GM21526 (cell line): Measurements from ENCODE around the gene NXF3.
"Not testable (repeated sequence)": the region's sequence is repeated elsewhere in the genome, so short reads cannot be mapped to it uniquely, and the experiment has no call there.

Source experiments
- ATAC-seq: cut with Tn5 transposase; IDR thresholded peaks from one replicate; pipeline ENCODE4 v1.9.1; 2021; ENCODE audit warnings: moderate library complexity; ENCODE audit not compliant: unreplicated experiment, low FRiP score

Gene NXF3

GRCh38 chrX:103092942-103093341 is at the start of gene NXF3:
Gene NXF3 (minus strand): TSS chrX:103093143. CDS start chrX:103093023, 120 bp downstream.
- no peak for ATAC-seq

GRCh38 chrX:103136528-103136927 is 43.6 kb upstream of the NXF3 start:
- ATAC-seq, result not testable (repeated sequence)

DNA sequence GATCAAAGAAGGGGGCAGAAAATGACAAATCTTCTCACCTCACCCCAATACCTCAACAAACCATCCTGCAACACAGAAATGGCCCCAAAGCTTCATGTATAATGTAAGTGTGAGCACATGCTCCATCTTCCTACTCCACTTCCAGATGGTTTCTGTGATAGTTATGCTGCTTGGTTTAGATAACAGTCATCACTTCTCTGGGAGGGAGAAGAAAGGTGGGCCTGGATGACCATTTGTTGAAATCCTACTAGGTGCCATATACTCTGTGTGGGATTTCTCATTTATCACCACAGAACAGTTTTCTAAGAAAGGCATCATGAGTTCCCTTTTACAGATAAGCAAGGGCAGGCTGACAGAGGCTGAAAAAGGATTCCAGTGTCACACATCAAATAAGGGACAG is 31.3 kb upstream of the NXF3 start:
- ATAC-seq, result no peak

- no peak for ATAC-seq
These were observed 27.8 kb upstream of the NXF3 start for GRCh38 chrX:103120748-103121147.

GRCh38 chrX:103116970-103117369 is 24.0 kb upstream of the NXF3 start:
- ATAC-seq, result not testable (repeated sequence)

DNA sequence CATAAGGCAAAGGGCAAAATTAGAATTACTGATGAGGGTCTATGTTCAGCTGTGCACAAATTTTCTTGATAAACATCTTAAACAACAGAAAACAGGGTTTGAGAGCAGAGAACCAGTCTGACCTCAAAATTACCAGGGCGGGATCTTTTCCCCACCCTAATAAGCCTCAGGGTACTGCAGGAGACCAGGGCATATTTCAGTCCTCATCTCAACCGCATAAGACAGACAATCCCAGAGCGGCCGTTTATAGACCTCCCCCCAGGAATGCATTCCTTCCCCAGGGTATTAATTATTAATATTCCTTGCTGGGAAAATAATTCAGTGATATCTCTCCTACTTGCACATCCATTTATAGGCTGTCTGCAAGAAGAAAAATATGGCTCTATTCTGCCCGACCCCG is 16.6 kb upstream of the NXF3 start:
- ATAC-seq, result not testable (repeated sequence)

DNA sequence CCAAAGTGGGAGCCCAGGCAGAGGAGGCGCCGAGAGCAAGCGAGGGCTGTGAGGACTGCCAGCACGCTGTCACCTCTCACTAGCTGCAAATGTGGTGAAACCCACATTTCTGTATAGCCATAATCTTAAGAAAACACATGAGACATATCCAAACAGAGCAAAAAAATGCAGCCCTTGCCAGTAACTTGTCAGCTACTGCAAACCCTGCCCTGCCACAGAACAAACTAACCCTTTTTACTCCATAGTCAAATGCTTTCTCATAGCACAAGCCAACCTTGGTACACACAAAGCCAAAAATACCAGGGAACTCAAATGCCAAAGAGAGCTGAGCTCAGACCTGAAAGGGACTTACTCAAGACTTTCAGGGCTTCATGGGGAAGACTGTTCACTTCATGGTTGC is 14.9 kb upstream of the NXF3 start:
- ATAC-seq, result no peak

- not testable (repeated sequence) for ATAC-seq
These were observed 14.3 kb upstream of the NXF3 start for GRCh38 chrX:103107227-103107737.

DNA sequence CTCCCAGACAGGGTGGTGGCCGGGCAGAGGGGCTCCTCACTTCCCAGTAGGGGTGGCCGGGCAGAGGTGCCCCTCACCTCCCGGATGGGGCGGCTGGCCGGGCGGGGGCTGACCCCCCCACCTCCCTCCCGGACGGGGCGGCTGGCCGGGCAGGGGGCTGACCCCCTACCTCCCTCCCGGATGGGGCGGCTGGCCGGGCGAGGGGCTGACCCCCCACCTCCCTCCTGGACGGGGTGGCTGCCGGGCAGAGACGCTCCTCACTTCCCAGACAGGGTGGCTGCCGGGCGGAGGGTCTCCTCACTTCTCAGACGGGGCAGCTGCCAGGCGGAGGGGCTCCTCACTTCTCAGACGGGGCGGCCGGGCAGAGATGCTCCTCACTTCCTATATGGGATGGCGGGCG is 11.4 kb upstream of the NXF3 start:
- not testable (repeated sequence) for ATAC-seq

GRCh38 chrX:103103866-103104265 is 10.9 kb upstream of the NXF3 start:
- not testable (repeated sequence) for ATAC-seq

- no peak for ATAC-seq
These were observed 8.5 kb upstream of the NXF3 start for GRCh38 chrX:103101299-103102042.

DNA sequence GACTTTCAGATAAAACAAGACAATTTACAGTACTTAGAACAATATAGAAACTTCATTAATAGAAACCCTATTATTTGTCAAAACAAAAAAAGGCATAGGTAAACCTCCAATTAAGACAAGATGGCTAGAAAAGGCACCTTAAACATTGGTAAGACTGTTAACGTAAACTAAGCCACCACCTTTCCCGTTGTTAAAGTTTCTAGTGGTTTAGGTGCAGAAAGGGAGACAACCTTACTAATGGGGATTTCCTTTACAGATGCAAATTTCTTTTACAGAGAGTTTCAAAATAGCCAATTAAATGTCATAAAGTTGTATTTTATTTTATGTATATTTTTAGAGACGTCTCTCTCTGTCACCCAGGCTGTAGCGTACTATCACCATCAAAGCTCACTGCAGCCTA is 7.5 kb upstream of the NXF3 start:
- no peak for ATAC-seq

- no peak for ATAC-seq
These were observed 6.7 kb upstream of the NXF3 start for GRCh38 chrX:103099691-103100090.

DNA sequence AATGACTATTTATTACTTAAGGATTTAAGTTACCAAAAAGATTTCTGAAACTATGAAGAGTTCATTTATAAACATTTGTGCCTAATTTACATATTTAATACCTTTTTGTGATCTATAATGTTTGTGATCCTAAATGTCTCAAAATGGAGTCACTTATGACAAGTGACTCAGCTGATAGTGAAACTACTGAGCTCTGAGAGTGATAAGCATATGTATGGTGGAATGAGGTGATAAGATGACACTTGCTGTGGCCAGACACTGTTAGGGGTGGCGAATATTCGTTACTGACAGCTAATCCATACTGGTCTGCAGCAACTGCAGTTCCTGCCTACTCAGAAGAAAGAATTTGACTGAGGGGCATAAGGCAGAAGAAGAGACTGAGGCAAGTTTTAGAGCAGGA is 5.5 kb upstream of the NXF3 start:
- ATAC-seq, result no peak

DNA sequence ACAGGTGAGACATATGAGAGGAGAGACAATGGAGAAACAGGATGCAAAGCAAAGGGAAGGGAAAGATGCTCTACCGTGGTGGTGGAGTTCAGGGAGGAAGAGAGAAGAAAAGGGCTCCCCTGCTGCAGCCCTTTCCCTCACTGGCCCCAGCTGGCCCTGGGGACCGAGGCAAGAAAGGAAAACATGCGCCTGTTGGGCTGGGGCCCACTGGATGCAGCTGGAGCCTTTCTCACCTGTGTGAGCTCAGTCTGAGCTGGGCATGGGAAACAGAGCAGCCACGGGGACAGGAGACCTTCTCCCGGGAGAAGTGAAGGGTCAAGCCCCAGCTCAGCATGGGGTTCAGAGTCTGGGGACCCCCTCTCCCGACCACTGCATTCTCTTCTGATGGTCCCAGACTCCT is 11.9 kb downstream of the NXF3 start:
- no peak for ATAC-seq

DNA sequence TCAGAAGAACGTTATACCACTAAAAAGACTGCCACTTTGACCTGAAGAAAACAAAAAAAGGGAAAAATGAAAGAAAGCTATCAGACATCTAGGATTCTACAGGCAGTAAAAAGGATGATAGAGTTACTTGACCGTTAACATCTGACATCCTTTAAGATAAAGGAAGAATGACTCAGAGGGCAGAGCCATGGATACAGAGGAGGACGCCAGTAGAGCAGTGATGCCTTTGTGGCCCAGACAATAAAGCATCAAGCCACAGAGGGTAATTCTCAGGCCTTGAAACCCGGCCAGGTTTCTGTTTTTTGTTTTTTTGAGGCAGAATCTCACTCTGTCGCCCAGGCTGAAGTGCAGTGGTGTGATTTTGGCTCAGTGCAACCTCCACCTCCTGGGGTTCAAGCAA is 19.5 kb downstream of the NXF3 start:
- ATAC-seq, result no peak

GRCh38 chrX:103066606-103067005 is 26.3 kb downstream of the NXF3 start:
- ATAC-seq, result no peak

GRCh38 chrX:103063918-103064434 is 29.0 kb downstream of the NXF3 start, which contains the start of gene BEX1:
Gene BEX1 (minus strand): TSS chrX:103064171. CDS start chrX:103063274, 897 bp downstream.
- no peak for ATAC-seq

DNA sequence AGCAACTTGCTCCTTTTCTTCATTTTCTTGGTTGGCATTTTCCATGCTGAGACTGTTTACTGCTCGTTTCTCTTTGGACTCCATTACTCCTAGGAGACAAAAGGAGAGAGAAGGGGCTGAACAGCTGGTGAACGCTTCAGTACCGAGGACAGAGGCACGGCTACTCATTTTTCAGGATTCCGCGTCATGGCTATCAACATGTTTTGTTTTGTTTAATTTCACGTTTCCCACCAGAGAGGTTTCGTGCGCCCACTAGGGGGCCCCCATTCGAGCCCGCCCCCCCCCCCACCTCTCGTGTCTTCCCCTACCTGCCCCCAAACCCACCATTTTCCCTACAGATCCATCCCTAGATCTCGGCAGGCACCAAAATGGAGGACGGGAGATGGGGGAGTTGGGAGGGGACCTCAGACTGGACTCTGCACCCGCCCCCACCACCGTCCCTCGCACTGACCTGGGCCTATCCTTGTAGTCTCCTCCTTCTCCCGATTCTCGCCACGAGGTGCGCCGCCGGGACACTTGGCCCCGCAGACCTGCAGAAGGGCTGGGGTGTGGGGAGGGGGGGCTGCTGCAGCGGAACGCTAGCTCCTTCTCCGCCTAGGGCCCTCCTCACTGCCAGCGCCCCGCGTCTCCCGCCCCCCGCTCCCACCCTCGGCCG is 29.6 kb downstream of the NXF3 start:
- no peak for ATAC-seq

DNA sequence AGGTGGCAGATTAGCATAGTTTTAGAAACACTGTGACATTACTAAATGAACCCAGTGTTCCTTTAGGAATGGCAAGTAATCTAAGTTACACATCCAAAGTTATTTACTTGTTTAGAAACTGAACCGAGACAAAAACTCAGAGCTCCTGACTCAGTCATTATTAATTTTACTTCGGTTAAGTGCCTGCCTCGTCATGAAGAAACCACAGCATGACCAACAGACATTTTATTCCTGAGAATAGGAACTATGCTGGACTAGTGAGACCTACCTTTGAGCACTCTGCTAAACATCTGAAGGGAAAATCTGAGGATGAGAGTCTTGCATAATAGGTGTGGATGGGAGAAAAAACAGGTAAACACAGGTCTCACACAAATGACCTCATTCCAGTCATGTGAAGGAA is 31.5 kb downstream of the NXF3 start:
- no peak for ATAC-seq

GRCh38 chrX:103056902-103057301 is 36.0 kb downstream of the NXF3 start:
- ATAC-seq, result no peak

DNA sequence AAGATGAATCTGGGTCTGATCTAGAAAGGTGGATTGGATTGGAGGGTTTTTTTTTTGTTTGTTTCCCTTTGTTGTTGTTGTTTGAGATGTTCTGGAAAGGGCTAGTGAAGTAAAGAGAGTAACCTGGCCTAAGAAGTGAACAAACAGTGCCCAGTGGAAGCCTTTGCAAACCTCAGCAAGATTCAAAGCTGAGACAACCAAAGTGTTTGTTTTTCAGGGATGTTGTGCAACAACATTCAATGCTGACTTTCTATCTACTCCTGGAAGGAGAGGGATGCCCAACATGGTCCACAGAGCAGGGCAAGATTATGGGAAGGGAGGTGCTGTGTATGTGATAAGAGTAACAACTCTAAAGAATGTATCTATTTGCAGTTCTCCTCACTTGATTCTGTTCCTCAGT is 40.3 kb downstream of the NXF3 start:
- ATAC-seq, result no peak
